Left ventricle myocardium inferior (tissue), 1 donor: ENCODE measurements around the gene GAS2L2. TPM values are rescaled to one million over a fixed set of nuclear protein-coding genes. Genes with fewer than 3 reads are reported as not detected.

ENCODE experiments used
- DNase-seq: peaks from one replicate; pipeline ENCODE4 v3.0.0-alpha.2; 2020
- H3K27ac ChIP-seq: fragments of 200-600 bp; replicated peaks from 2 replicates; pipeline ENCODE4 v1.8.0; 2021
- H3K27me3 ChIP-seq: fragments of 200-600 bp; 2 replicates; pipeline ENCODE4 v1.8.0; 2021; ENCODE audit warnings: low read depth
- H3K36me3 ChIP-seq: fragments of 200-600 bp; 2 replicates; pipeline ENCODE4 v1.8.0; 2021
- H3K4me1 ChIP-seq: fragments of 200-600 bp; 2 replicates; pipeline ENCODE4 v1.8.0; 2021
- H3K4me3 ChIP-seq: fragments of 200-600 bp; 2 replicates; pipeline ENCODE4 v1.8.0; 2021; ENCODE audit warnings: mild to moderate bottlenecking, moderate library complexity
- H3K9me3 ChIP-seq: fragments of 200-600 bp; replicated peaks from 2 replicates; pipeline ENCODE4 v1.8.0; 2021
- intact Hi-C: fragments of 100-400 bp; cut with micrococcal nuclease; formaldehyde crosslinking; loops from one replicate; pipeline ENCODE4 v1.11.0; 2022
- total RNA-seq: library from RNA; stranded (reverse); fragmentation: NEBNext Ultra II Directional; extraction: Animal tissue kit (Norgen Biotek cat#: 25700); gene quantifications from one replicate; pipeline ENCODE4 v1.2.1, GENCODE V29; 2021
- TF ChIP-seq, protein P1 (sequence below): fragments of 200-600 bp; IDR thresholded peaks from 2 replicates; pipeline ENCODE4 v1.8.0; 2021; ENCODE audit warnings: antibody characterized with exemption, mild to moderate bottlenecking, borderline replicate concordance
- donor health status: DM: no; HTN: yes; CAD: no; lungs with severe emphysema.

The GAS2L2 gene
- total RNA-seq, 1 donor from 2014 or later = 0.08 TPM

- Histone ChIP-seq H3K36me3 (no peaks in the 10 kb centered on the region), H3K4me3 (no peak overlapping the region), H3K4me1 (peaks cover 31% of the 10 kb centered on the region), H3K27me3 (peaks cover 99% of the 10 kb centered on the region), H3K27ac (no peak overlapping the region), H3K9me3 (no peaks in the 10 kb centered on the region)
- no peak for DNase-seq
- TF ChIP-seq, protein P1, sequence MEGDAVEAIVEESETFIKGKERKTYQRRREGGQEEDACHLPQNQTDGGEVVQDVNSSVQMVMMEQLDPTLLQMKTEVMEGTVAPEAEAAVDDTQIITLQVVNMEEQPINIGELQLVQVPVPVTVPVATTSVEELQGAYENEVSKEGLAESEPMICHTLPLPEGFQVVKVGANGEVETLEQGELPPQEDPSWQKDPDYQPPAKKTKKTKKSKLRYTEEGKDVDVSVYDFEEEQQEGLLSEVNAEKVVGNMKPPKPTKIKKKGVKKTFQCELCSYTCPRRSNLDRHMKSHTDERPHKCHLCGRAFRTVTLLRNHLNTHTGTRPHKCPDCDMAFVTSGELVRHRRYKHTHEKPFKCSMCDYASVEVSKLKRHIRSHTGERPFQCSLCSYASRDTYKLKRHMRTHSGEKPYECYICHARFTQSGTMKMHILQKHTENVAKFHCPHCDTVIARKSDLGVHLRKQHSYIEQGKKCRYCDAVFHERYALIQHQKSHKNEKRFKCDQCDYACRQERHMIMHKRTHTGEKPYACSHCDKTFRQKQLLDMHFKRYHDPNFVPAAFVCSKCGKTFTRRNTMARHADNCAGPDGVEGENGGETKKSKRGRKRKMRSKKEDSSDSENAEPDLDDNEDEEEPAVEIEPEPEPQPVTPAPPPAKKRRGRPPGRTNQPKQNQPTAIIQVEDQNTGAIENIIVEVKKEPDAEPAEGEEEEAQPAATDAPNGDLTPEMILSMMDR = no peak
- intact Hi-C loops = loop anchor here (5.0 kb wide), 1 partner anchor 133 kb away; no protein-coding TSS in a partner anchor
These were observed 7.8 kb downstream of the GAS2L2 start for GRCh38 chr17:35745246-35745645.

- intact Hi-C loops = loop anchor here (5.0 kb wide), 1 partner anchor 133 kb away; no protein-coding TSS in a partner anchor
- Histone ChIP-seq H3K4me1 (peaks cover 27% of the 10 kb centered on the region), H3K9me3 (no peaks in the 10 kb centered on the region), H3K27ac (no peak overlapping the region), H3K4me3 (no peak overlapping the region), H3K27me3 (peaks cover 95% of the 10 kb centered on the region), H3K36me3 (no peaks in the 10 kb centered on the region)
- TF ChIP-seq, protein P1 = no peak
- no peak for DNase-seq
These were observed 8.2 kb downstream of the GAS2L2 start for GRCh38 chr17:35744830-35745229.

- Histone ChIP-seq H3K9me3 (no peaks in the 10 kb centered on the region), H3K4me3 (no peak overlapping the region), H3K36me3 (no peaks in the 10 kb centered on the region), H3K4me1 (peaks cover 25% of the 10 kb centered on the region), H3K27me3 (peaks cover 85% of the 10 kb centered on the region), H3K27ac (no peak overlapping the region)
- no peak for DNase-seq
- intact Hi-C loops = no loop called here
- TF ChIP-seq, protein P1 = no peak
These were observed 9.3 kb downstream of the GAS2L2 start for GRCh38 chr17:35743626-35744328.

DNA sequence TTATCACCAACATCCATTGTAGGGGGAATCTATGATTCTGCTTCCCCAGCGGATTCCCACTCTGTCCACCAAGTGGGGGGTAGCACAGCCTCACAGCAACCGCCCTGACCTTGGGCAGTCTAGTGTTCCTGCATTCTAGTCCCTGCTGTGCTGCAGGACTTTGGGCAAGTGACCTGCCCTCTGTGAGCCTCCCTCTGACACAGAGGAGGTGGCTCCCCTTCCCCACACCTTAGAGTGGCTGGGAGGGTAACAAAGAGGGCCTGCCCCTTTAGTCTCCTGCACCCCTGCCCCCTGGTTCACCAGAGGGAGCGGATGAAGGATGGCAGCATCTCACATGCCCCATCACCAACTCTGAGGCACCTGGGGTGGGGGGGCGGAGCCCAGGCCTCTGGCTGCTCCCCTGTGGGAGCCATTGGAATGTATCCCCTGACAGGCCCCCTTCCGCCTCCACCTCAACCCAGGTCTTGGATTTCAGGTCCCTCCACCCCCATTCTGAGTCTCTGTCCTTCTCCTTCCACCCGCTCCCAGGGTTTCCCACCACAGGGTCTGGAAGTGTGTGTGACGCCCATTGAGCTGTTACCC is 10.1 kb downstream of the GAS2L2 start:
- no peaks in the 10 kb centered on the region for H3K36me3 ChIP-seq
- no peak overlapping the region for H3K4me3 ChIP-seq
- TF ChIP-seq, protein P1 = no peak
- H3K27ac ChIP-seq = no peak overlapping the region
- H3K9me3 ChIP-seq = no peaks in the 10 kb centered on the region
- intact Hi-C loops = no loop called here
- peaks cover 19% of the 10 kb centered on the region for H3K4me1 ChIP-seq
- DNase-seq = no peak
- peaks cover 77% of the 10 kb centered on the region for H3K27me3 ChIP-seq

GRCh38 chr17:35742496-35742895 is 10.5 kb downstream of the GAS2L2 start:
- H3K27ac ChIP-seq = no peak overlapping the region
- no peaks in the 10 kb centered on the region for H3K36me3 ChIP-seq
- H3K4me1 ChIP-seq = peaks cover 14% of the 10 kb centered on the region
- no peak for DNase-seq
- peaks cover 72% of the 10 kb centered on the region for H3K27me3 ChIP-seq
- H3K4me3 ChIP-seq = no peak overlapping the region
- no peaks in the 10 kb centered on the region for H3K9me3 ChIP-seq
- TF ChIP-seq, protein P1 = no peak
- intact Hi-C loops = no loop called here
